SU-DHL-6 (cell line): ENCODE results near the gene DPP6.

Experiments used
- H2AFZ ChIP-seq: fragments of 200-600 bp; sonication (generic); 2 replicates; pipeline ENCODE4 v1.6.1; 2014; ENCODE audit warnings: low read depth, mild to moderate bottlenecking, moderate library complexity, mixed read lengths, antibody characterized with exemption, low read length; ENCODE audit not compliant: severe bottlenecking
- H3F3A ChIP-seq: fragments of 200-600 bp; shearing (Covaris generic); 2 replicates; pipeline ENCODE4 v1.6.0; 2016; ENCODE audit warnings: antibody characterized with exemption, mild to moderate bottlenecking; ENCODE audit not compliant: insufficient read depth
- H3K27ac ChIP-seq: fragments of 200-600 bp; sonication (generic); 2 replicates; pipeline ENCODE4 v1.5.1; 2016; ENCODE audit warnings: low read depth, mild to moderate bottlenecking, low read length, moderate library complexity, mixed read lengths
- H3K27me3 ChIP-seq: fragments of 200-600 bp; sonication (generic), shearing (Covaris generic); 2 replicates; pipeline ENCODE4 v1.6.0; 2014; ENCODE audit warnings: mild to moderate bottlenecking, low read length
- H3K36me3 ChIP-seq: fragments of 200-600 bp; sonication (generic); 2 replicates; pipeline ENCODE4 v1.6.1; 2014; ENCODE audit warnings: mild to moderate bottlenecking, low read length, mixed read lengths
- H3K4me2 ChIP-seq: fragments of 300-600, 200-600 bp; shearing (Covaris generic), sonication (generic); 2 replicates; pipeline ENCODE4 v1.6.0; 2014; ENCODE audit warnings: low read length, low read depth, mild to moderate bottlenecking; ENCODE audit not compliant: poor library complexity, severe bottlenecking
- H3K4me3 ChIP-seq: fragments of 200-600 bp; sonication (generic); 2 replicates; pipeline ENCODE4 v1.5.1; 2014; ENCODE audit warnings: antibody characterized with exemption, low read length, mild to moderate bottlenecking, mixed read lengths; ENCODE audit not compliant: insufficient read depth, poor library complexity, severe bottlenecking
- H3K79me2 ChIP-seq: fragments of 200-600 bp; sonication (generic); 2 replicates; pipeline ENCODE4 v1.6.1; 2014; ENCODE audit warnings: mild to moderate bottlenecking, low read length, moderate library complexity; ENCODE audit not compliant: insufficient read depth
- H3K9ac ChIP-seq: fragments of 200-600 bp; sonication (generic); 2 replicates; pipeline ENCODE4 v1.7.0; 2014; ENCODE audit warnings: mild to moderate bottlenecking, low read length
- H3K9me2 ChIP-seq: fragments of 200-600 bp; sonication (generic); replicated peaks from 2 replicates; pipeline ENCODE4 v1.6.1; 2014; ENCODE audit warnings: low read length; ENCODE audit not compliant: insufficient read depth
- H3K9me3 ChIP-seq: fragments of 200-600 bp; sonication (generic); 2 replicates; pipeline ENCODE4 v1.6.1; 2014; ENCODE audit warnings: low read length, mixed read lengths; ENCODE audit not compliant: insufficient read depth
- H4K20me1 ChIP-seq: fragments of 200-600 bp; sonication (generic); 2 replicates; pipeline ENCODE4 v1.6.1; 2014; ENCODE audit warnings: low read depth, mild to moderate bottlenecking, antibody characterized with exemption, low read length, moderate library complexity, mixed read lengths
- CTCF ChIP-seq: fragments of 200-600 bp; sonication (generic); IDR thresholded peaks from one replicate; pipeline ENCODE4 v1.5.1; 2017; ENCODE audit warnings: antibody characterized with exemption, mild to moderate bottlenecking, low read length, moderate library complexity; ENCODE audit not compliant: insufficient read depth, poor library complexity, severe bottlenecking
- EZH2phosphoT487 ChIP-seq: fragments of 200-600 bp; sonication (generic), shearing (Covaris generic); conservative IDR thresholded peaks from 2 replicates; pipeline ENCODE4 v1.6.1; 2018; ENCODE audit warnings: mild to moderate bottlenecking, antibody characterized with exemption, low read length, moderate library complexity, mixed read lengths

DPP6 gene

GRCh38 chr7:154200241-154200640, 148.0 kb downstream of the DPP6 start:
- Histone ChIP-seq H3K36me3 (no peaks in the 10 kb centered on the region), H3K4me3 (no peak overlapping the region), H3K9me3 (no peaks in the 10 kb centered on the region), H4K20me1 (no peaks in the 10 kb centered on the region), H3K9me2 (no peaks in the 10 kb centered on the region), H3K9ac (no peak overlapping the region), H2AFZ (no peak overlapping the region), H3F3A (no peaks in the 10 kb centered on the region), H3K4me2 (no peak overlapping the region), H3K27me3 (no peaks in the 10 kb centered on the region), H3K79me2 (no peaks in the 10 kb centered on the region), H3K27ac (no peak overlapping the region)
- TF ChIP-seq EZH2phosphoT487: no peak
- TF ChIP-seq CTCF: no peak

DNA sequence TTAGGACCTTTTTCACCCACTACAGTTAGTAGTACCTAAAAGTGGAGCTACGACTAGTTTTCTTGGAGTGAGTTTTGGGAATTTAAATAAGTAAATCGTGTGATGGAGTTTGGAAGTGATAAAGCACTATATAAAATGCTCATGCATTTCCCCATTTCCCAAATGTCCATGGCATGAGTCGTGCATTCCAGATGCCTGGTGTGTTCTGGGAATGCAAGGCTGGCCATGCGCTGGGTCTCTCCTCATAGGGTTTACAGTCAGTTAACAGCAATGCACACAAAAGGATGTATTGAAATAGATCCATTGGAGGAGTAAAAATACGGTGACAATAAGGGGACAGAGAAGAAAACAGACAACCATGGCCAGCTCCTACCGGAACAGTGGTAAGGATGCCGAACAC, 149.8 kb downstream of the DPP6 start:
- TF ChIP-seq CTCF (no peak), EZH2phosphoT487 (no peak)
- H3K9me2 ChIP-seq: no peaks in the 10 kb centered on the region
- no peaks in the 10 kb centered on the region for H3K36me3 ChIP-seq
- H3K4me2 ChIP-seq: no peak overlapping the region
- H3K4me3 ChIP-seq: no peak overlapping the region
- H3K27me3 ChIP-seq: no peaks in the 10 kb centered on the region
- no peak overlapping the region for H2AFZ ChIP-seq
- no peaks in the 10 kb centered on the region for H3K79me2 ChIP-seq
- H3K9me3 ChIP-seq: no peaks in the 10 kb centered on the region
- H3F3A ChIP-seq: no peaks in the 10 kb centered on the region
- no peak overlapping the region for H3K27ac ChIP-seq
- H3K9ac ChIP-seq: no peak overlapping the region
- H4K20me1 ChIP-seq: no peaks in the 10 kb centered on the region

- H3K9ac ChIP-seq: no peak overlapping the region
- no peaks in the 10 kb centered on the region for H3K79me2 ChIP-seq
- H2AFZ ChIP-seq: no peak overlapping the region
- no peak overlapping the region for H3K27ac ChIP-seq
- H3K4me2 ChIP-seq: no peak overlapping the region
- H3K4me3 ChIP-seq: no peak overlapping the region
- no peaks in the 10 kb centered on the region for H4K20me1 ChIP-seq
- no peak for TF ChIP-seq CTCF
- TF ChIP-seq EZH2phosphoT487: no peak
- H3K9me2 ChIP-seq: no peaks in the 10 kb centered on the region
- no peaks in the 10 kb centered on the region for H3F3A ChIP-seq
- H3K9me3 ChIP-seq: no peaks in the 10 kb centered on the region
- H3K27me3 ChIP-seq: no peaks in the 10 kb centered on the region
- H3K36me3 ChIP-seq: no peaks in the 10 kb centered on the region
These were observed 151.8 kb downstream of the DPP6 start for GRCh38 chr7:154204046-154204445.

DNA sequence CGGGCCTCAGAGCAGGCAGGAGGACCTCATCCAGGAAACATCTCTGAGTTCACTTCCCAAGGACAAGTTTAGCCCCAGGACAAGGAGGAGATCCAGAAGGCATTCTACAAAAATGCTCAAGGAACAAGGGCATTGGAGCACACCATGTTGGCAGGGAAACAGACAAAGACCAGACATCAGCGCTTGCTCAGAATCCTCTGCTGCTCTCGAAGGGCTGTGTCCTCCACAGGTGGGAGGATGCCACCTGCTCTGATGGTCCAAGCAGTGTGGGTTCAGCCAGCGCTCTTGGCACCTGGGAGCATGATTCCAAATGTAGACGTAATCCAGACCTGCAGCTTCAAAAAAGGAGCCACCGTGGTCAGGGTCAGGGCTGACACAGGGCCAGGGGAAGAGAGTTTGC, 160.7 kb downstream of the DPP6 start:
- Histone ChIP-seq H4K20me1 (no peaks in the 10 kb centered on the region), H3K27me3 (no peaks in the 10 kb centered on the region), H3K9ac (no peak overlapping the region), H3K4me2 (no peak overlapping the region), H3K79me2 (no peaks in the 10 kb centered on the region), H3F3A (no peaks in the 10 kb centered on the region), H3K27ac (no peak overlapping the region), H3K9me2 (no peaks in the 10 kb centered on the region), H2AFZ (no peak overlapping the region), H3K4me3 (no peak overlapping the region), H3K9me3 (no peaks in the 10 kb centered on the region), H3K36me3 (no peaks in the 10 kb centered on the region)
- TF ChIP-seq CTCF: no peak
- TF ChIP-seq EZH2phosphoT487: no peak
